Placental epithelial cell (primary cell): Measurements from ENCODE around the gene NLRX1. TPM values are rescaled to one million over a fixed set of nuclear protein-coding genes. Genes with fewer than 3 reads are reported as not detected.

Experiments used
- total RNA-seq: library from RNA; depleted of rRNA; stranded (reverse); fragments of >200 nt; gene quantifications from 2 replicates; pipeline ENCODE4 v1.2.3, GENCODE V29; 2012

Gene NLRX1
- 20.0 and 32.3 TPM in 2 replicates for total RNA-seq

GRCh38 chr11:119168471-119169281, at the start of gene NLRX1:
Gene NLRX1, plus strand, starts transcription at chr11:119168725. Its CDS starts 2,679 bp downstream, at chr11:119171404.

GRCh38 chr11:119121008-119121810, 47.3 kb upstream of the NLRX1 start, which contains the start of gene HINFP:
Gene HINFP, plus strand, starts transcription at chr11:119121580. Its CDS starts 5,365 bp downstream, at chr11:119126945.

GRCh38 chr11:119149018-119149785, 19.3 kb upstream of the NLRX1 start, which contains the start of gene ABCG4:
Gene ABCG4, plus strand, starts transcription at chr11:119149052. Its CDS starts 914 bp downstream, at chr11:119149966.

GRCh38 chr11:119205574-119206510, 37.3 kb downstream of the NLRX1 start, which contains the start of gene CBL:
Gene CBL, plus strand, starts transcription at chr11:119206339. Its CDS starts 79 bp downstream, at chr11:119206418.

Other genes starting within 250 kb of the NLRX1 start
- gene BCL9L, start 242.8 kb upstream of the NLRX1 start, total RNA-seq: 31.4 and 35.3 TPM in 2 replicates
- gene UPK2, start 212.4 kb upstream of the NLRX1 start, total RNA-seq: 0.33 and 2.4 TPM in 2 replicates
- gene FOXR1, start 197.0 kb upstream of the NLRX1 start, total RNA-seq: not detected in 2 replicates
- 16.8 and 20.8 TPM in 2 replicates for gene CENATAC, start 170.6 kb upstream of the NLRX1 start, total RNA-seq
- gene RPS25, start 150.4 kb upstream of the NLRX1 start, total RNA-seq: 703 and 705 TPM in 2 replicates
- 91.3 and 95.8 TPM in 2 replicates for gene TRAPPC4, start 150.0 kb upstream of the NLRX1 start, total RNA-seq
- gene SLC37A4, start 137.8 kb upstream of the NLRX1 start, total RNA-seq: 26.3 and 30.4 TPM in 2 replicates
- 63.6 and 225 TPM in 2 replicates for gene HYOU1, start 111.5 kb upstream of the NLRX1 start, total RNA-seq
- 23.2 and 28.7 TPM in 2 replicates for gene VPS11, start 100.9 kb upstream of the NLRX1 start, total RNA-seq
- 2.7 and 12.8 TPM in 2 replicates for gene HMBS, start 83.8 kb upstream of the NLRX1 start, total RNA-seq
- 20.0 and 32.4 TPM in 2 replicates for gene DPAGT1, start 66.9 kb upstream of the NLRX1 start, total RNA-seq
- gene C2CD2L, start 61.4 kb upstream of the NLRX1 start, total RNA-seq: 2.4 and 4.6 TPM in 2 replicates
- gene HINFP, start 47.1 kb upstream of the NLRX1 start, total RNA-seq: 20.4 and 21.0 TPM in 2 replicates
- gene ABCG4, start 19.7 kb upstream of the NLRX1 start, total RNA-seq: under 0.01 and 0.11 TPM in 2 replicates
- gene NHERF4, start 16.8 kb downstream of the NLRX1 start, total RNA-seq: not detected in 2 replicates
- gene CBL, start 37.6 kb downstream of the NLRX1 start, total RNA-seq: 5.5 and 8.1 TPM in 2 replicates
- gene MCAM, start 148.4 kb downstream of the NLRX1 start, total RNA-seq: 0.39 and 5.9 TPM in 2 replicates
- 5.5 and 6.2 TPM in 2 replicates for gene RNF26, start 165.8 kb downstream of the NLRX1 start, total RNA-seq
- gene C1QTNF5, start 172.2 kb downstream of the NLRX1 start, total RNA-seq: under 0.01 TPM in 1 of 2 replicates, not detected in the other
- not detected in 2 replicates for gene MFRP, start 178.0 kb downstream of the NLRX1 start, total RNA-seq
- under 0.01 and 0.11 TPM in 2 replicates for gene USP2, start 213.0 kb downstream of the NLRX1 start, total RNA-seq